Right lobe of liver (tissue), 6 donors: ENCODE results near the gene CCNJL. TPM values are rescaled to one million over a fixed set of nuclear protein-coding genes. Genes with fewer than 3 reads are reported as not detected.

ENCODE experiments used
- ATAC-seq, 4 donors: fragments of 200-7000 bp; cut with Tn5 transposase; one replicate each; pipeline ENCODE4 v1.9.1; 2020; ENCODE audit warnings: mild to moderate bottlenecking in 4 of 4, moderate library complexity in 4 of 4
- DNase-seq, 3 donors: peaks; one replicate each; pipeline ENCODE4 v3.0.0-alpha.2; 2020
- H3K27ac ChIP-seq, 3 donors: fragments of 200-600 bp; one replicate each; pipeline ENCODE4 v1.8.0; 2022
- H3K27me3 ChIP-seq, 2 donors: fragments of 200-600 bp; one replicate each; pipeline ENCODE4 v1.8.0; 2022
- H3K36me3 ChIP-seq, 4 donors: fragments of 200-600 bp; sonication (generic) in 1 of 4; one replicate each; pipeline versions ENCODE4 v1.5.1 to v1.8.0; 2017 to 2022; ENCODE audit warnings: control low read depth in 1 of 4
- H3K4me1 ChIP-seq, 4 donors: fragments of 200-600 bp; sonication (generic) in 1 of 4; one replicate each; pipeline versions ENCODE4 v1.5.1 to v1.8.0; 2017 to 2022; ENCODE audit warnings: control low read depth in 1 of 4
- H3K4me3 ChIP-seq, 3 donors: fragments of 200-600 bp; one replicate each; pipeline ENCODE4 v1.8.0; 2022
- H3K9me3 ChIP-seq, 4 donors: fragments of 200-600 bp; sonication (generic) in 1 of 4; one replicate each; pipeline versions ENCODE4 v1.5.1 to v1.8.0; 2017 to 2022; ENCODE audit warnings: control low read depth in 1 of 4
- POLR2A ChIP-seq: fragments of 450-650 bp; IDR thresholded peaks from one replicate; pipeline ENCODE4 v1.6.1; 2017; ENCODE audit warnings: antibody characterized with exemption, mild to moderate bottlenecking
- WGBS: methylation state at CpG from one replicate; pipeline ENCODE4 v1.1.6; 2018; ENCODE audit warnings: low coverage, low lambda C conversion rate; ENCODE audit not compliant: insufficient coverage; ENCODE audit errors: missing lambda C conversion rate; 5-methylcytosine and 5-hydroxymethylcytosine counted together
- intact Hi-C, 2 donors: fragments of 100-400 bp; cut with DNase I; formaldehyde crosslinking; loops; one replicate each; pipeline versions ENCODE4 v1.11.2 to v1.14.1; 2022
- total RNA-seq, 6 experiments: library from RNA; depleted of rRNA in 2 of 6; stranded (reverse); fragments of >200 nt in 2 of 6; fragmentation: NEBNext Ultra II Directional in 3 of 6; extraction: Animal tissue kit (Norgen Biotek cat#: 25700) in 3 of 6; gene quantifications; one replicate each; pipeline versions ENCODE4 v1.1.0 to v1.2.4, GENCODE V29; 2016 to 2023
- TF ChIP-seq, protein P1 (sequence below), 4 donors: fragments of 200-600 bp in 3 of 4; fragments of 450-650 bp in 1 of 4; IDR thresholded peaks; one replicate each; pipeline versions ENCODE4 v1.5.1 to v1.8.0; 2016 to 2022; ENCODE audit warnings: antibody characterized with exemption in 4 of 4, mild to moderate bottlenecking in 2 of 4
- donor health status: DM: no; HTN: yes; CAD: no.
- donor health status: DM: no; HTN: no; CAD: no.
- donor health status: DM: no; HTN: no; CAD: no.
- donor health status: DM: no; HTN: yes; CAD: no.
- donor health status: DM: no; HTN: yes; CAD: no.

CCNJL gene
- total RNA-seq, 6 experiments from 2014 or later: 0.19 to 0.79 (median 0.44) TPM

DNA sequence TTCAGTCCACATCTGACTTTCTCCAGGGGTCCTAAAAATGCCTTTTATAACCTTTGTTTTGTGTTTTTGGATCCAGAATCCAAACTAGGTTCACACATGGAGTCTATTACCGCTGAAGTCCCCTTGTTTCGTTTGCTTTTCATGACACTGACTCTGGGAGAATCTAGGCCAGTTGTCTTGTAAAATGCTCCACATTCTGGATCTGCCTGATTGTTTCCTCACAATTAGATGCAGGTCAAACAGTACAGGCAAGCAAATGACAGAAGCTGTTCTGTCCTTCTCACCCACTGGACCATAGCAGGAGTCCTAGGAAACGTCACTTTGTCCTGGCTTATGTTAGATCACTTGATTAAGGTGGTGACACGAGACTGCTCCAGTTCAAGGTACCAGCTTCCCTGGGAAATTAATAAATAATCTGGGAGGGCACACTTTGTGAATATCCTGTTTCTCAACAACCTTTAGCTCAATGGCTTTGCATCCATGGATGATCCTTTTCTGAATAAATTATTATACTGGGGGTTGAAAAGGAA, 49.0 kb downstream of the CCNJL start:
- ATAC-seq: no peak
- intact Hi-C loops: no loop called here

DNA sequence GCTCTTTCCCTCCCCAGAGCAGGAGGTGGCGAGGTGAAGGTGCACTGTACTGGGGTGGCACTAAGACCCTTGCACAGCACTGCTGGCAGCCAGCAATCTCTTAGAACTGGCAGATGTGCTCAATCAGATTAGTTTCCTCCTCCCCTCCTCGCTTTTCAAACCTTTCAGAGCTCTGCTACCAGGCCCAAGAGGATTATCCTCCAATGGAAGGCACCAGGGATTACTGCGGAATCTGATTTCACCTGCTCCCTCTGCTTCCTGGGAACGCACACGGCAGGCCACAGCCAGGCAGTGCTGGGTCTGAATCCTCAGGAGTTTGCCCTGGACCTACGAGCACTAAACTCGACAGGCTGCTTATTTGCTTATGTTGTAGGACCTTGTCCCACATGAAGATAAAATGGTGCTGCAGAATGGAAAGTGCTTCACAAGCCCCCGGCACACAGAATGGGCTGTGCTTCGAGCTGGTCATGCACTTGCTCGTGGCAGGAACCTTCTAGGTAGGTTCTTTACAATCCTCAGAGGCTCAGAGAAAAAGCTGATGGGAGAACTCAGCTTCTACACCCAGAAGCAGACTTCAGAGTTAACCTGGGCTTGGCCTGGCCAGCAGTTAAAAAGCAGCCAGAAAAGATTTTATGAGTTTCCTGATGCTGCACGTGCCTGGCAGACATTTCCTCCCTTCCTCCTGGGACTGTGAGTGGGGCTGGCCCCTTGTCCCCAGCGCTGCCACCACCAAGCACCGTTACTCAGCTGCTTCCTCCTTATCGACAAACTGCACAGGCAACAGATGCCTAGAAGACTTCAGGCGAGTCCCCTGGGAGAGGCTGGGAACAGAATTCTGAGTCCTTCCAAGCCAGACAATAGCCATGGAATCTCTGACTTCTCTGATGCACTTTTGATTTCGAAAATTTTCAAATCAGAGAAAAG, 50.0 kb downstream of the CCNJL start:
- Histone ChIP-seq H3K4me3 (no peak overlapping the region), H3K27me3 (no peaks in the 10 kb centered on the region), H3K4me1 (no peaks in the 10 kb centered on the region), H3K9me3 (no peaks in the 10 kb centered on the region), H3K36me3 (no peaks in the 10 kb centered on the region), H3K27ac (no peak overlapping the region)
- intact Hi-C loops: no loop called here
- no peak for DNase-seq
- peak; percentile 27 to 41 (median 30) for ATAC-seq
- TF ChIP-seq POLR2A: no peak
- TF ChIP-seq, protein P1, sequence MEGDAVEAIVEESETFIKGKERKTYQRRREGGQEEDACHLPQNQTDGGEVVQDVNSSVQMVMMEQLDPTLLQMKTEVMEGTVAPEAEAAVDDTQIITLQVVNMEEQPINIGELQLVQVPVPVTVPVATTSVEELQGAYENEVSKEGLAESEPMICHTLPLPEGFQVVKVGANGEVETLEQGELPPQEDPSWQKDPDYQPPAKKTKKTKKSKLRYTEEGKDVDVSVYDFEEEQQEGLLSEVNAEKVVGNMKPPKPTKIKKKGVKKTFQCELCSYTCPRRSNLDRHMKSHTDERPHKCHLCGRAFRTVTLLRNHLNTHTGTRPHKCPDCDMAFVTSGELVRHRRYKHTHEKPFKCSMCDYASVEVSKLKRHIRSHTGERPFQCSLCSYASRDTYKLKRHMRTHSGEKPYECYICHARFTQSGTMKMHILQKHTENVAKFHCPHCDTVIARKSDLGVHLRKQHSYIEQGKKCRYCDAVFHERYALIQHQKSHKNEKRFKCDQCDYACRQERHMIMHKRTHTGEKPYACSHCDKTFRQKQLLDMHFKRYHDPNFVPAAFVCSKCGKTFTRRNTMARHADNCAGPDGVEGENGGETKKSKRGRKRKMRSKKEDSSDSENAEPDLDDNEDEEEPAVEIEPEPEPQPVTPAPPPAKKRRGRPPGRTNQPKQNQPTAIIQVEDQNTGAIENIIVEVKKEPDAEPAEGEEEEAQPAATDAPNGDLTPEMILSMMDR (IDR thresholded peaks at IDR 0.05): no peak
- WGBS: 39% methylated on average over 14 of the region's 16 CpGs

More for the DNA sequence above, 49.0 kb downstream of the CCNJL start:
- TF ChIP-seq, protein P1 (IDR thresholded peaks at IDR 0.05): no peak
- TF ChIP-seq POLR2A: no peak
- no peaks in the 10 kb centered on the region for H3K27me3 ChIP-seq
- no peaks in the 10 kb centered on the region for H3K9me3 ChIP-seq
- no peak overlapping the region for H3K4me3 ChIP-seq
- H3K4me1 ChIP-seq: no peaks in the 10 kb centered on the region
- no peak for DNase-seq
- WGBS: 56% methylated on average over 4 of the region's 4 CpGs
- H3K27ac ChIP-seq: no peak overlapping the region
- no peaks in the 10 kb centered on the region for H3K36me3 ChIP-seq

DNA sequence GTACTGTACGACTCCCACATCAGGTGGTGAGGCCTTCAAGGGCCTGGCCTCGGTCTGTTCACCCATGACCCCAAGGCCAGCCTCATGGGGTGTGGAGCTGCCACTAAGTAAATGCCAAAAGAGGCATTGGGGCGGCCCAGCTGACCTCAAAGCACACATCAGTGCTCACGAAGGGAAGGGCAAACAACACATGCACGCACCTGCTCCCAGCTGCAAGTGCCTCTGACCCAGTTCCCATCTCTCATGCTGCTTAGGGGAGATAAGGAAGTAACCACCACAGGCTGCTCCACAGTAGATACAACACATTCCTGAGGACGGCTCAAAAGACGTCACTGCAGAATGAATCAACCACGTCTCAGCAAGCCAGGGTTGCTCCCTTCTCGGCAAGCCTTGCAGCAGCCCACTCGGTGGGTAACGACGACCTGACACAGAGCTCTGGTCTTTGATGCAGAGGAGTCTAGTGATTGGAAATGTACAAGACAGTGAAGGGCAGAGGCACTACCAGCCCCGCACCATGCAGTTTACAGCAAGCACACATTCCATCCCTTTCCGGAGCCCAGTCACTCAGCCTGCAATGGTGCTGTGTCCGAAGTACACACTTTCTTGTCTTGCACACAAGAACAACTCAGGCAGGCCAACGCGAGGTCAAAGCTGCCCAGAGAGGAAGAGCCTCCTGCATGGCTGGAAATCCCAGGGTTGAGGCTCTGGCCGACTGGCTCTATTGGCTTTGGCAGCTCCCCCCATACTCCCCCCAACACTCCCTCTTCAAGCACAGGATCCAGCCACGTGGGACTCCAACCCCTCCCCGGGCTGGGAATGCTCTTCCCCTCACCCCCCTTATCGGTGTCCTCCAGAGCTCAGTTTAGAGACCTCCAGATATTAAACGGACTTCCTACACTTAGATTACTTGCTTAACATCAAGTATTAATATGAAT, 51.2 kb downstream of the CCNJL start:
- intact Hi-C loops: no loop called here
- 35% methylated on average over 9 of the region's 22 CpGs for WGBS
- ATAC-seq: peak; percentile 51 to 81 (median 68)
- no peaks in the 10 kb centered on the region for H3K27me3 ChIP-seq
- H3K4me3 ChIP-seq: no peak overlapping the region
- TF ChIP-seq, protein P1 (IDR thresholded peaks at IDR 0.05): no peak
- no peak for TF ChIP-seq POLR2A
- no peak for DNase-seq
- H3K9me3 ChIP-seq: no peaks in the 10 kb centered on the region
- H3K36me3 ChIP-seq: no peaks in the 10 kb centered on the region
- no peak overlapping the region for H3K27ac ChIP-seq
- H3K4me1 ChIP-seq: no peaks in the 10 kb centered on the region

DNA sequence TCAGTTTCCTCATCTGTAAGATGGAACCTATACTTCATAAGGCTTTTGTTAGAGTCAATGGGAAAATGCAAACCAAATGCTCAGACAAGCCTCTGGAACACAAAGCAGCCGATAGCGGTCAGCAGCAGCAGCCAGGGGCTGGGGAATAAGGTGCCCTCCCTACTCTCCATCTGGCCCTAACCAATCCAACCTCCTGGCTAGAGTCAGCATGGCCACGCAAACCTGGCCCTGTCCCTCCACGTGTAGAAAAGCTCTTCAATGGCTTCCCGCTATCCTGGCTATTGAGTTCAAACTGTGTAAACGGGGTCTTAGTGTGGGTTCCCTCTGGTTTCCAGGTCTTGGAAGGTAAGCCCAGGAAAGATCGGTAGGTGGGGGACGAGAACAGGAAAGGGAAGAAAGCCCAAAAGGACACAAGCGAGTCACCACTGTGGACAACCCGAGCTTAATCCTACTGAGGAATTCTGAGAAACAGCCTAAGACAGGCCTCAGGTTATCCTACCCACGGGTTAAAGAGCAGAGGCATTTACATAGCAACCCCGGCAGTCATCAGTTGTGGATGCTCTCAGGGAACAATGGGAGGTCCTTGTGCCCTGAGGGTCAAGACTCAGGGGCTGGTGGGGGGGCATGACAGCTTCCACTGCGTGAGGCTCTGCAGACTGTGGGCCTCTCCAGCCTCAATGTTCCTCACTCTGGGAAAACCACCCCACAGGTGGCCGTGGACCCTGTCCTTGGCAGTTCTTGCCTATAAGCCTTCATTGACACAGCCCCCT, 52.2 kb downstream of the CCNJL start:
- no peaks in the 10 kb centered on the region for H3K27me3 ChIP-seq
- no peak overlapping the region for H3K4me3 ChIP-seq
- no peak for ATAC-seq
- intact Hi-C loops: no loop called here
- H3K27ac ChIP-seq: no peak overlapping the region
- no peak for DNase-seq
- TF ChIP-seq POLR2A: no peak
- TF ChIP-seq, protein P1 (IDR thresholded peaks at IDR 0.05): no peak
- no peaks in the 10 kb centered on the region for H3K9me3 ChIP-seq
- 79% methylated on average over 10 of the region's 14 CpGs for WGBS
- no peaks in the 10 kb centered on the region for H3K36me3 ChIP-seq
- no peaks in the 10 kb centered on the region for H3K4me1 ChIP-seq
